Keratinocyte (primary cell): Measurements from ENCODE around the gene CCDC9. TPM values are rescaled to one million over a fixed set of nuclear protein-coding genes. Genes with fewer than 3 reads are reported as not detected.

Experiments used
- DNase-seq: peaks from one replicate; pipeline ENCODE4 v3.0.0-alpha.2; 2011; ENCODE audit warnings: low read depth, missing footprints, low spot score
- FAIRE-seq: peaks from 2 replicates; lab custom pipeline; 2011; peaks lifted over from hg19 to GRCh38; lab: Jason Lieb, UNC
- H2AFZ ChIP-seq: 2 replicates; pipeline ENCODE4 v1.6.0; 2012; ENCODE audit warnings: low read length, control low read depth, inconsistent platforms; ENCODE audit not compliant: control insufficient read depth
- H3K27ac ChIP-seq: 2 replicates; pipeline ENCODE4 v1.5.1; 2011; ENCODE audit warnings: low read length; ENCODE audit not compliant: control insufficient read depth, insufficient read depth
- H3K27me3 ChIP-seq: 3 replicates; pipeline ENCODE4 v1.6.0; 2011; ENCODE audit warnings: low read length; ENCODE audit not compliant: control insufficient read depth, insufficient read depth; ENCODE audit errors: extremely low read depth
- H3K36me3 ChIP-seq, 2 experiments: 2 replicates in 1 of 2; 3 replicates in 1 of 2; pipeline ENCODE4 v1.5.1; 2011; ENCODE audit warnings: low read length in 2 of 2, mild to moderate bottlenecking in 1 of 2; ENCODE audit not compliant: control insufficient read depth in 2 of 2, insufficient read depth in 2 of 2; ENCODE audit errors: extremely low read depth in 1 of 2
- H3K4me1 ChIP-seq: 3 replicates; pipeline ENCODE4 v1.5.1; 2011; ENCODE audit warnings: low read length; ENCODE audit not compliant: control insufficient read depth, insufficient read depth; ENCODE audit errors: extremely low read depth
- H3K4me2 ChIP-seq: 3 replicates; pipeline ENCODE4 v1.6.0; 2011; ENCODE audit warnings: low read depth, low read length; ENCODE audit not compliant: control insufficient read depth, insufficient read depth; ENCODE audit errors: extremely low read depth
- H3K4me3 ChIP-seq, 3 experiments: fragments of 200-600 bp in 1 of 3; sonication (generic) in 1 of 3; 2 replicates in 2 of 3; 3 replicates in 1 of 3; pipeline ENCODE4 v1.5.1; 2011 to 2016; ENCODE audit warnings: low read length in 3 of 3, mild to moderate bottlenecking in 3 of 3, control low read depth in 2 of 3, inconsistent platforms in 1 of 3, low read depth in 1 of 3, mixed read lengths in 1 of 3, mixed run types in 1 of 3, moderate library complexity in 1 of 3; ENCODE audit not compliant: control insufficient read depth in 2 of 3, insufficient read depth in 2 of 3; ENCODE audit errors: extremely low read depth in 1 of 3
- H3K79me2 ChIP-seq: 2 replicates; pipeline ENCODE4 v1.6.0; 2012; ENCODE audit warnings: low read length; ENCODE audit not compliant: control insufficient read depth, insufficient read depth
- H3K9ac ChIP-seq: 3 replicates; pipeline ENCODE4 v1.6.0; 2011; ENCODE audit warnings: low read length; ENCODE audit not compliant: control insufficient read depth, insufficient read depth; ENCODE audit errors: extremely low read depth
- H3K9me1 ChIP-seq: 3 replicates; pipeline ENCODE4 v1.6.0; 2011; ENCODE audit warnings: low read length; ENCODE audit not compliant: control insufficient read depth, insufficient read depth; ENCODE audit errors: extremely low read depth
- H3K9me3 ChIP-seq: 2 replicates; pipeline ENCODE4 v1.5.1; 2012; ENCODE audit warnings: low read depth, low read length; ENCODE audit not compliant: control insufficient read depth
- H4K20me1 ChIP-seq: 3 replicates; pipeline ENCODE4 v1.6.0; 2011; ENCODE audit warnings: low read length; ENCODE audit not compliant: control insufficient read depth, insufficient read depth; ENCODE audit errors: extremely low read depth
- EZH2 ChIP-seq: IDR thresholded peaks from one replicate; pipeline ENCODE4 v1.6.1; 2012; ENCODE audit warnings: inconsistent platforms, mild to moderate bottlenecking, low read length, moderate library complexity
- dilution Hi-C: fragments of 300-500 bp; cut with MboI; formaldehyde crosslinking; loops from one replicate; pipeline ENCODE4 v1.7.0; 2020; ENCODE audit warnings: low sequenced_read_pairs; ENCODE audit not compliant: extremely low pct_ligation_motif_present
- polyA plus RNA-seq, 5 experiments: library from polyadenylated mRNA; depleted of rRNA in 3 of 5; stranded (reverse) in 3 of 5; stranded (forward) in 1 of 5; unstranded in 1 of 5; fragments of >200 nt; gene quantifications; 1 replicate in 1 of 5; 2 replicates in 3 of 5; 3 replicates in 1 of 5; pipeline versions ENCODE4 v1.2.1 to v1.2.3, GENCODE V29; 2011 to 2012; ENCODE audit warnings: missing spikeins in 2 of 5, low read depth in 1 of 5, low replicate concordance in 1 of 5
- TF ChIP-seq, protein P1 (sequence below), 3 experiments: IDR thresholded peaks in 1 of 3; conservative IDR thresholded peaks in 1 of 3; optimal IDR thresholded peaks in 1 of 3; 2 replicates in 2 of 3; 3 replicates in 1 of 3; pipeline versions ENCODE3 to v1.5.1; 2011; ENCODE audit warnings: low read length in 3 of 3, mild to moderate bottlenecking in 3 of 3, moderate library complexity in 2 of 3, control low read depth in 1 of 3, inconsistent platforms in 1 of 3; ENCODE audit not compliant: insufficient read depth in 2 of 3; ENCODE audit errors: extremely low read depth in 1 of 3

CCDC9 gene
- polyA plus RNA-seq, 1 donor (not counting 4 experiments of a cell fraction or from before 2014, with no cell fraction given) = 2.8 TPM

DNA sequence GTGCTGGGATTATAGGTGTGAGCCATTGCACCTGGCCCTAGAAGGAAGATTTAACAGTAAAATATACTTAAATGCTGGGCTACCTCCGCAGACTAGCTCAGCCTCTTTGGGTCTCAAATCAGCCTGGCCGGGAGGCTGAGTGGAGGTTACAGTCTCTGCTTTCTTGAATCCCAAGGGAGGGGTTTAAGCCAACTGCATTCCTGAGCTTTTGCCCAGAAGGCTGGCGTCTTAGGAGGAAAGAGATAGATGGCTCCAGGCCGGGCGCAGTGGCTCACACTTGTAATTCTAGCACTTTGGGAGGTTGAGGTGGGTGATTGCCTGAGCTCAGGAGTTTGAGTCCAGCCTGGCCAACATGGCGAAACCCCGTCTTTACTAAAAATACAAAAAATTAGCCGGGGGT, 52.7 kb downstream of the CCDC9 start:
- Histone ChIP-seq H3K9me1 (no peaks in the 10 kb centered on the region), H3K27ac (no peak overlapping the region), H3K27me3 (peaks cover 3% of the 10 kb centered on the region), H3K4me3 (no peak overlapping the region), H3K9me3 (no peaks in the 10 kb centered on the region), H3K79me2 (no peaks in the 10 kb centered on the region), H4K20me1 (no peaks in the 10 kb centered on the region), H3K4me1 (peaks cover 3% of the 10 kb centered on the region), H3K4me2 (no peak overlapping the region), H3K36me3 (no peaks in the 10 kb centered on the region), H2AFZ (no peak overlapping the region), H3K9ac (no peak overlapping the region)
- FAIRE-seq (no peak), DNase-seq (no peak)
- TF ChIP-seq, protein P1, sequence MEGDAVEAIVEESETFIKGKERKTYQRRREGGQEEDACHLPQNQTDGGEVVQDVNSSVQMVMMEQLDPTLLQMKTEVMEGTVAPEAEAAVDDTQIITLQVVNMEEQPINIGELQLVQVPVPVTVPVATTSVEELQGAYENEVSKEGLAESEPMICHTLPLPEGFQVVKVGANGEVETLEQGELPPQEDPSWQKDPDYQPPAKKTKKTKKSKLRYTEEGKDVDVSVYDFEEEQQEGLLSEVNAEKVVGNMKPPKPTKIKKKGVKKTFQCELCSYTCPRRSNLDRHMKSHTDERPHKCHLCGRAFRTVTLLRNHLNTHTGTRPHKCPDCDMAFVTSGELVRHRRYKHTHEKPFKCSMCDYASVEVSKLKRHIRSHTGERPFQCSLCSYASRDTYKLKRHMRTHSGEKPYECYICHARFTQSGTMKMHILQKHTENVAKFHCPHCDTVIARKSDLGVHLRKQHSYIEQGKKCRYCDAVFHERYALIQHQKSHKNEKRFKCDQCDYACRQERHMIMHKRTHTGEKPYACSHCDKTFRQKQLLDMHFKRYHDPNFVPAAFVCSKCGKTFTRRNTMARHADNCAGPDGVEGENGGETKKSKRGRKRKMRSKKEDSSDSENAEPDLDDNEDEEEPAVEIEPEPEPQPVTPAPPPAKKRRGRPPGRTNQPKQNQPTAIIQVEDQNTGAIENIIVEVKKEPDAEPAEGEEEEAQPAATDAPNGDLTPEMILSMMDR (optimal IDR thresholded peaks at IDR 0.05 in 1 of 3, IDR thresholded peaks at IDR 0.05 in 1 of 3, conservative IDR thresholded peaks at IDR 0.05 in 1 of 3; ENCODE audit: extremely low read depth in 1 of 3, insufficient read depth in 2 of 3, low read length in 3 of 3) = no peak
- TF ChIP-seq EZH2 = no peak
- dilution Hi-C loops = no loop called here

DNA sequence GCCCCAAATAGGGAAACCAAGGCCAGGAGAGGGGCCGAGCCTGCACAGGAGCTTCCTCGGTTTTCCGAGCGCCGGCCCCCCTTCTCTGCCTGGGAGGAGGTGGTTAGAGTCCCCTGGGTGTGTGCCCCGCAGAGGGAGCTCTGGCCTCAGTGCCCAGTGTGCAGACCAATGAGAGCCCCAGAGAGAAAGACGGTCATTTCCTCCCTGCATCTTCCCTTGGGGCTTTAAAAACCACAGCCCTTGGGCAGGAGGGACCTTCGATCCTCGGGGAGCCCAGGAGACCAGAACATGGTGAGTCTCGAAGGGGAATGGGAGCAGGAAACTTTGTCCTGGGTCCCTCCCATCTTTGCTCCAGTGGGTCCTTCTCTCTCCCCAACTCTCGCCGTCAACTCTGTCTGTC, 53.3 kb downstream of the CCDC9 start, which contains the start of gene C5AR1:
Gene C5AR1, plus strand, starts transcription at position 254 of the 400 bp plus-strand sequence. Its CDS starts 35 bp downstream, at position 289.
- Histone ChIP-seq H3K4me3 (no peak within 1 kb of the TSS), H3K36me3 (no peaks in the 10 kb centered on the region), H3K27ac (no peak within 1 kb of the TSS), H3K4me2 (no peak within 1 kb of the TSS), H4K20me1 (no peaks in the 10 kb centered on the region), H3K4me1 (peaks cover 3% of the 10 kb centered on the region), H3K9ac (no peak within 1 kb of the TSS), H3K9me3 (no peaks in the 10 kb centered on the region), H3K79me2 (no peaks in the 10 kb centered on the region), H2AFZ (no peak within 1 kb of the TSS), H3K27me3 (peaks cover 3% of the 10 kb centered on the region), H3K9me1 (no peaks in the 10 kb centered on the region)
- no peak for TF ChIP-seq EZH2
- TF ChIP-seq, protein P1 (optimal IDR thresholded peaks at IDR 0.05 in 1 of 3, IDR thresholded peaks at IDR 0.05 in 1 of 3, conservative IDR thresholded peaks at IDR 0.05 in 1 of 3; ENCODE audit: extremely low read depth in 1 of 3, insufficient read depth in 2 of 3, low read length in 3 of 3) = no peak
- DNase-seq (no peak), FAIRE-seq (no peak)
- dilution Hi-C loops = no loop called here
